HepG2 (cell line): ENCODE measurements around the gene CNNM2. TPM values are rescaled to one million over a fixed set of nuclear protein-coding genes. Genes with fewer than 3 reads are reported as not detected.

Experiments
- ATAC-seq: fragments of 200-7000 bp; cut with Tn5 transposase; 3 replicates; pipeline ENCODE4 v1.9.1; 2020; ENCODE audit warnings: mild to moderate bottlenecking, moderate library complexity
- BruUV-seq: library from RNA; stranded (reverse); fragments of 400-500 nt; replicated peaks from 2 replicates; lab custom pipeline; 2021; lab: Mats Ljungman, UMichigan
- CTCF ChIA-PET: fragments of 300-600 bp; formaldehyde crosslinking; extraction: SDS; loops from one replicate; lab custom pipeline; 2021; ENCODE audit warnings: low total read pairs, inconsistent platforms, low intra/inter-chr PET ratio; lab: Yijun Ruan, JAX
- POLR2A ChIA-PET: fragments of 350-600 bp; sonication (Branson Sonifier 250); formaldehyde crosslinking; loops from one replicate; lab custom pipeline; 2020; ENCODE audit warnings: antibody characterized with exemption, inconsistent platforms; lab: Yijun Ruan, JAX
- DNase-seq: peaks from one replicate; pipeline ENCODE4 v3.0.0-alpha.2; 2015; ENCODE audit warnings: low spot score
- FAIRE-seq: peaks from 3 replicates; lab custom pipeline; 2011; peaks lifted over from hg19 to GRCh38; lab: Jason Lieb, UNC
- H2AFZ ChIP-seq: one replicate; pipeline ENCODE4 v1.6.1; 2011; ENCODE audit warnings: low read length, inconsistent platforms
- H3K27ac ChIP-seq: fragments of 300-600 bp; 3 replicates; pipeline ENCODE4 v1.8.0; 2011; ENCODE audit warnings: mixed run types, mild to moderate bottlenecking, mixed read lengths, low read length, inconsistent platforms; ENCODE audit not compliant: insufficient read depth; ENCODE audit errors: extremely low read length
- H3K27me3 ChIP-seq, 2 experiments: fragments of 200-600 bp in 1 of 2; 2 replicates in 1 of 2; 3 replicates in 1 of 2; pipeline versions ENCODE4 v1.6.0 to v1.8.0; 2011; ENCODE audit warnings: low read length in 2 of 2, mild to moderate bottlenecking in 2 of 2, moderate library complexity in 2 of 2, inconsistent platforms in 1 of 2; ENCODE audit not compliant: insufficient read depth in 2 of 2, control insufficient read depth in 1 of 2
- H3K36me3 ChIP-seq, 2 experiments: fragments of 200-600 bp in 1 of 2; replicated peaks in 1 of 2; 2 replicates in 1 of 2; 3 replicates in 1 of 2; pipeline versions ENCODE4 v1.5.1 to v1.8.0; 2011; ENCODE audit warnings: low read length in 2 of 2, inconsistent platforms in 1 of 2; ENCODE audit not compliant: insufficient read depth in 2 of 2, control insufficient read depth in 1 of 2
- H3K4me1 ChIP-seq: 2 replicates; pipeline ENCODE4 v1.5.1; 2012; ENCODE audit warnings: low read length, inconsistent platforms; ENCODE audit not compliant: insufficient read depth
- H3K4me2 ChIP-seq: 2 replicates; pipeline ENCODE4 v1.6.0; 2011; ENCODE audit warnings: low read depth, low read length, inconsistent platforms
- H3K4me3 ChIP-seq, 3 experiments: fragments of 200-600 bp in 1 of 3; sonication (generic), shearing (Covaris generic) in 1 of 3; replicated peaks in 1 of 3; 2 replicates each; pipeline ENCODE4 v1.5.1; 2011 to 2016; ENCODE audit warnings: low read length in 3 of 3, inconsistent platforms in 2 of 3, low read depth in 2 of 3, mild to moderate bottlenecking in 2 of 3, control low read depth in 1 of 3, mixed read lengths in 1 of 3; ENCODE audit not compliant: insufficient read depth in 1 of 3
- H3K79me2 ChIP-seq: one replicate; pipeline ENCODE4 v1.6.1; 2011; ENCODE audit warnings: low read length, inconsistent platforms; ENCODE audit not compliant: insufficient read depth
- H3K9ac ChIP-seq: 2 replicates; pipeline ENCODE4 v1.6.0; 2011; ENCODE audit warnings: mild to moderate bottlenecking, low read depth, low read length, inconsistent platforms; ENCODE audit not compliant: insufficient read depth
- H3K9me3 ChIP-seq: 2 replicates; pipeline ENCODE4 v1.5.1; 2012; ENCODE audit warnings: mild to moderate bottlenecking, low read length
- H4K20me1 ChIP-seq: 2 replicates; pipeline ENCODE4 v1.6.0; 2011; ENCODE audit warnings: inconsistent platforms, mild to moderate bottlenecking, low read length, moderate library complexity; ENCODE audit not compliant: insufficient read depth
- GATA4 ChIP-seq: sonication (generic); IDR thresholded peaks from 2 replicates; pipeline ENCODE4 v1.6.1; 2016; ENCODE audit warnings: antibody characterized with exemption, low read depth, borderline replicate concordance
- MLXIP ChIP-seq: sonication (generic); formaldehyde crosslinking; IDR thresholded peaks from 2 replicates; pipeline ENCODE4 v1.9.0; 2021; ENCODE audit warnings: missing genetic modification reagents, borderline replicate concordance
- MXD4 ChIP-seq: IDR thresholded peaks from 2 replicates; pipeline ENCODE4 v1.6.1; 2016; ENCODE audit warnings: mild to moderate bottlenecking, missing biosample characterization, missing genetic modification reagents
- POLR2AphosphoS2 ChIP-seq: IDR thresholded peaks from 2 replicates; pipeline ENCODE4 v1.6.1; 2011; ENCODE audit warnings: low read depth, low read length, improper control_type of control experiment
- SIN3B ChIP-seq: fragments of 150-350 bp; IDR thresholded peaks from 2 replicates; pipeline ENCODE4 v1.6.1; 2014; ENCODE audit warnings: low read length
- SRSF9 ChIP-seq: fragments of 200-400 bp; formaldehyde crosslinking; IDR thresholded peaks from 2 replicates; pipeline ENCODE4 v1.6.1; 2018; ENCODE audit warnings: borderline replicate concordance, mild to moderate bottlenecking, low read depth, low read length; ENCODE audit not compliant: insufficient read depth, poor library complexity, severe bottlenecking
- U2AF2 ChIP-seq: fragments of 200-400 bp; formaldehyde crosslinking; IDR thresholded peaks from 2 replicates; pipeline ENCODE4 v1.6.1; 2017; ENCODE audit warnings: low read depth, mild to moderate bottlenecking, low read length
- ZFX ChIP-seq: sonication (generic); formaldehyde crosslinking; IDR thresholded peaks from 2 replicates; pipeline ENCODE4 v1.4.0; 2020; ENCODE audit warnings: mild to moderate bottlenecking, low read depth, missing genetic modification reagents, moderate library complexity
- ZMYM3 ChIP-seq: sonication (generic); formaldehyde crosslinking; IDR thresholded peaks from 2 replicates; pipeline ENCODE4 v1.5.1; 2020; ENCODE audit warnings: mild to moderate bottlenecking, missing genetic modification reagents
- ZNF33B ChIP-seq: sonication (generic); formaldehyde crosslinking; IDR thresholded peaks from 2 replicates; pipeline ENCODE4 v1.5.1; 2020; ENCODE audit warnings: mild to moderate bottlenecking, missing genetic modification reagents
- ZNF484 ChIP-seq: sonication (generic); formaldehyde crosslinking; IDR thresholded peaks from 2 replicates; pipeline ENCODE4 v1.5.1; 2020; ENCODE audit warnings: mild to moderate bottlenecking, low read depth, missing genetic modification reagents, borderline replicate concordance
- ZNF678 ChIP-seq: sonication (generic); formaldehyde crosslinking; IDR thresholded peaks from 2 replicates; pipeline ENCODE4 v1.4.0; 2020; ENCODE audit warnings: mild to moderate bottlenecking, missing genetic modification reagents
- ZNF83 ChIP-seq: sonication (generic); formaldehyde crosslinking; IDR thresholded peaks from 2 replicates; pipeline ENCODE4 v1.4.0; 2020; ENCODE audit warnings: missing genetic modification reagents, mild to moderate bottlenecking, borderline replicate concordance
- ZSCAN29 ChIP-seq: sonication (generic); formaldehyde crosslinking; conservative IDR thresholded peaks from 2 replicates; pipeline ENCODE4 v1.4.0; 2020; ENCODE audit warnings: mild to moderate bottlenecking, missing genetic modification reagents
- WGBS: methylation state at CpG from one replicate; pipeline ENCODE4 v1.1.6; 2017; ENCODE audit warnings: low lambda C conversion rate; 5-methylcytosine and 5-hydroxymethylcytosine counted together
- in situ Hi-C: cut with HindIII; loops from 2 replicates; pipeline ENCODE4 v1.10.0; 2017; ENCODE audit warnings: low pct_unique_long_range_greater_than_20kb; ENCODE audit not compliant: extremely low pct_ligation_motif_present
- intact Hi-C: fragments of 100-400 bp; cut with micrococcal nuclease; formaldehyde crosslinking; loops from one replicate; pipeline ENCODE4 v1.10.0; 2022; ENCODE audit not compliant: unreplicated experiment
- polyA plus RNA-seq, 8 experiments: library from polyadenylated mRNA; depleted of rRNA in 3 of 8; stranded (reverse) in 7 of 8; unstranded in 1 of 8; fragments of >200 nt; fragmentation: Illumina TruSeq in 4 of 8; extraction: Trizol in 4 of 8; gene quantifications; 2 replicates each; pipeline versions ENCODE4 v1.2.1 to v1.2.3, GENCODE V29; 2011 to 2016; ENCODE audit warnings: low read depth in 4 of 8, missing spikeins in 1 of 8, mixed read lengths in 1 of 8; ENCODE audit not compliant: insufficient read depth in 1 of 8
- total RNA-seq, 5 experiments: library from RNA; depleted of rRNA; stranded (reverse); fragments of >200 nt; fragmentation: Illumina TruSeq; extraction: Trizol; gene quantifications; 2 replicates each; pipeline ENCODE4 v1.2.3, GENCODE V29; 2016; ENCODE audit warnings: low read depth in 1 of 5
- TF ChIP-seq, protein P1 (sequence below): sonication (generic); formaldehyde crosslinking; IDR thresholded peaks from 2 replicates; pipeline ENCODE4 v1.8.1; 2023; ENCODE audit warnings: mild to moderate bottlenecking, inconsistent platforms, moderate library complexity, missing genetic modification reagents, borderline replicate concordance
- TF ChIP-seq, protein P2 (sequence below): sonication (generic); formaldehyde crosslinking; IDR thresholded peaks from 2 replicates; pipeline ENCODE4 v1.8.1; 2023; ENCODE audit warnings: missing genetic modification reagents, mild to moderate bottlenecking, borderline replicate concordance
- TF ChIP-seq, protein P3 (sequence below): sonication (generic); formaldehyde crosslinking; IDR thresholded peaks from 2 replicates; pipeline ENCODE4 v1.8.0; 2022; ENCODE audit warnings: mild to moderate bottlenecking, missing genetic modification reagents, moderate library complexity
- TF ChIP-seq, protein P4 (sequence below): sonication (generic); formaldehyde crosslinking; IDR thresholded peaks from 2 replicates; pipeline ENCODE4 v1.5.1; 2020; ENCODE audit warnings: missing genetic modification reagents, mild to moderate bottlenecking, borderline replicate concordance

The CNNM2 gene
- total and polyA plus RNA-seq, 2 of the 13 experiments (the other 11 are each of a cell fraction or from before 2014, with no cell fraction given) = 7.1 to 9.0 TPM

DNA sequence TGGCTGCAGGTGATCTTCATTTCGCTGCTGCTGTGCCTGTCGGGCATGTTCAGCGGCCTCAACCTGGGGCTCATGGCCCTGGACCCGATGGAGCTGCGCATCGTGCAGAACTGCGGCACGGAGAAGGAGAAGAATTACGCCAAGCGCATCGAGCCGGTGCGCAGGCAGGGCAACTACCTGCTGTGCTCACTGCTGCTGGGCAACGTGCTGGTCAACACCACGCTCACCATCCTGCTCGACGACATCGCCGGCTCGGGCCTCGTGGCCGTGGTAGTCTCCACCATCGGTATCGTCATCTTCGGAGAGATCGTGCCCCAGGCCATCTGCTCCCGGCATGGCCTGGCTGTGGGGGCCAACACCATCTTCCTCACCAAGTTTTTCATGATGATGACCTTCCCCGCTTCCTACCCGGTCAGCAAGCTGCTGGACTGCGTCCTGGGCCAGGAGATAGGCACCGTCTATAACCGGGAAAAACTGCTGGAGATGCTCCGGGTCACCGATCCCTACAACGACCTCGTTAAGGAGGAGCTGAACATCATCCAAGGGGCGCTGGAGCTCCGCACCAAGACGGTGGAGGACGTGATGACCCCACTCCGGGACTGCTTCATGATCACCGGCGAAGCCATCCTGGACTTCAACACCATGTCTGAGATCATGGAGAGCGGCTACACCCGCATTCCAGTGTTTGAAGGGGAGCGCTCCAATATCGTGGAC is 1.3 kb downstream of the CNNM2 start:
- no peak overlapping the region for H2AFZ ChIP-seq
- H3K4me2 ChIP-seq = peak overlapping the region; percentile 88
- no peaks in the 10 kb centered on the region for H3K36me3 ChIP-seq
- peaks cover 59% of the 10 kb centered on the region for H3K79me2 ChIP-seq
- ChIA-PET POLR2A (interaction anchor here (1.1 to 1.8 kb wide), 2 partner anchors 69 to 206 kb away, joined by 3 to 7 read pairs; partner anchors contain the start of gene ARL3), CTCF (no interaction called here)
- FAIRE-seq (no peak), DNase-seq (peak; percentile 18), ATAC-seq (peak; percentile 14)
- no peaks in the 10 kb centered on the region for H3K9me3 ChIP-seq
- H3K4me1 ChIP-seq = peaks cover 40% of the 10 kb centered on the region
- H3K27ac ChIP-seq = peak overlapping the region; percentile 88
- in situ Hi-C loops (loop anchor here (5.0 to 10.0 kb wide), 3 partner anchors 82 to 325 kb away; partner anchors contain the start of genes CYP17A1 and RPEL1), intact Hi-C loops (loop anchor here (5.0 kb wide), 1 partner anchor 323 kb away; no protein-coding TSS in a partner anchor)
- WGBS = 1% methylated on average over 26 of the region's 47 CpGs
- no peaks in the 10 kb centered on the region; a peak in 1 of 5 replicates for H3K27me3 ChIP-seq
- H3K9ac ChIP-seq = peak overlapping the region; percentile 89
- peaks cover 23% of the 10 kb centered on the region for H4K20me1 ChIP-seq
- no TSS peak for BruUV-seq
- peak overlapping the region; percentile 97 to 99 (median 99) for H3K4me3 ChIP-seq
- TF ChIP-seq MLXIP (CRISPR knock-in tag) = no peak
- no peak; the same call in 1 of the 2 replicates for TF ChIP-seq MXD4 (CRISPR knock-in tag)
- no peak for TF ChIP-seq U2AF2
- TF ChIP-seq ZNF33B (CRISPR knock-in tag) = no peak
- TF ChIP-seq, protein P1, sequence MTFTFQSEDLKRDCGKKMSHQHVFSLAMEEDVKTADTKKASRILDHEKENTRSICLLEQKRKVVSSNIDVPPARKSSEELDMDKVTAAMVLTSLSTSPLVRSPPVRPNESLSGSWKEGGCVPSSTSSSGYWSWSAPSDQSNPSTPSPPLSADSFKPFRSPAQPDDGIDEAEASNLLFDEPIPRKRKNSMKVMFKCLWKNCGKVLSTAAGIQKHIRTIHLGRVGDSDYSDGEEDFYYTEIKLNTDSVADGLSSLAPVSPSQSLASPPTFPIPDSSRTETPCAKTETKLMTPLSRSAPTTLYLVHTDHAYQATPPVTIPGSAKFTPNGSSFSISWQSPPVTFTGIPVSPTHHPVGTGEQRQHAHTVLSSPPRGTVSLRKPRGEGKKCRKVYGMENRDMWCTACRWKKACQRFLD (CRISPR knock-in tag) = peak; percentile 88
- TF ChIP-seq ZNF484 = no peak
- TF ChIP-seq ZNF678 (CRISPR knock-in tag) = no peak
- no peak for TF ChIP-seq SRSF9
- TF ChIP-seq ZFX (CRISPR knock-in tag) = peak; percentile 72
- TF ChIP-seq POLR2AphosphoS2 = no peak
- TF ChIP-seq, protein P2, sequence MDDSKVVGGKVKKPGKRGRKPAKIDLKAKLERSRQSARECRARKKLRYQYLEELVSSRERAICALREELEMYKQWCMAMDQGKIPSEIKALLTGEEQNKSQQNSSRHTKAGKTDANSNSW (CRISPR knock-in tag) = no peak
- TF ChIP-seq ZNF83 = no peak
- TF ChIP-seq ZMYM3 (CRISPR knock-in tag) = no peak; the same call in 1 of the 2 replicates
- no peak for TF ChIP-seq GATA4
- TF ChIP-seq SIN3B = no peak
- TF ChIP-seq, protein P3, sequence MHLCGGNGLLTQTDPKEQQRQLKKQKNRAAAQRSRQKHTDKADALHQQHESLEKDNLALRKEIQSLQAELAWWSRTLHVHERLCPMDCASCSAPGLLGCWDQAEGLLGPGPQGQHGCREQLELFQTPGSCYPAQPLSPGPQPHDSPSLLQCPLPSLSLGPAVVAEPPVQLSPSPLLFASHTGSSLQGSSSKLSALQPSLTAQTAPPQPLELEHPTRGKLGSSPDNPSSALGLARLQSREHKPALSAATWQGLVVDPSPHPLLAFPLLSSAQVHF (CRISPR knock-in tag) = peak; percentile 29; the same call in 1 of the 2 replicates
- TF ChIP-seq, protein P4, sequence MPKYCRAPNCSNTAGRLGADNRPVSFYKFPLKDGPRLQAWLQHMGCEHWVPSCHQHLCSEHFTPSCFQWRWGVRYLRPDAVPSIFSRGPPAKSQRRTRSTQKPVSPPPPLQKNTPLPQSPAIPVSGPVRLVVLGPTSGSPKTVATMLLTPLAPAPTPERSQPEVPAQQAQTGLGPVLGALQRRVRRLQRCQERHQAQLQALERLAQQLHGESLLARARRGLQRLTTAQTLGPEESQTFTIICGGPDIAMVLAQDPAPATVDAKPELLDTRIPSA (CRISPR knock-in tag) = no peak
- no peak for TF ChIP-seq ZSCAN29
